Measurements from ENCODE around the gene IL3.

The IL3 gene

DNA sequence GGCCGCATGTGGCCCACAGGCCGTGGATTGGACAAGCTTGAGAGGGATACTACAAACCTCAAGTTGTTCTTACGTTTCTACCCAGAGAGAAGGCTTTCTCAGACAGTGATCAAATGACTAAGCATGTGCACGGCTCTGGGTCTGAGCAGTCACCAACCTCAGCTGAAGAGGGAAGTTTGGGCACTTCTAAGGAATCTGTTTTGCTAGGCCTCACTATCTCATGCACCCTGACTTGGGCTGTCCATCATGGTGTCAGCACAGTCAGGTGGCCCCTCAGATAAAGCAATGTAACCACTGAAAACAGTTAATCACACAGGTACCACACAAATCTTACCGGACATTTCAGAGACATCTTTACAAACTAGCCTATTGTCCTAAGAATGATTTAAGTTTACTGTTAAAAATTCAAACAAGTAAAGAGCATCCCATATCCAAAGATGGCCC lies 37.7 kb downstream of the IL3 start:
- TF ChIP-seq, protein P1, sequence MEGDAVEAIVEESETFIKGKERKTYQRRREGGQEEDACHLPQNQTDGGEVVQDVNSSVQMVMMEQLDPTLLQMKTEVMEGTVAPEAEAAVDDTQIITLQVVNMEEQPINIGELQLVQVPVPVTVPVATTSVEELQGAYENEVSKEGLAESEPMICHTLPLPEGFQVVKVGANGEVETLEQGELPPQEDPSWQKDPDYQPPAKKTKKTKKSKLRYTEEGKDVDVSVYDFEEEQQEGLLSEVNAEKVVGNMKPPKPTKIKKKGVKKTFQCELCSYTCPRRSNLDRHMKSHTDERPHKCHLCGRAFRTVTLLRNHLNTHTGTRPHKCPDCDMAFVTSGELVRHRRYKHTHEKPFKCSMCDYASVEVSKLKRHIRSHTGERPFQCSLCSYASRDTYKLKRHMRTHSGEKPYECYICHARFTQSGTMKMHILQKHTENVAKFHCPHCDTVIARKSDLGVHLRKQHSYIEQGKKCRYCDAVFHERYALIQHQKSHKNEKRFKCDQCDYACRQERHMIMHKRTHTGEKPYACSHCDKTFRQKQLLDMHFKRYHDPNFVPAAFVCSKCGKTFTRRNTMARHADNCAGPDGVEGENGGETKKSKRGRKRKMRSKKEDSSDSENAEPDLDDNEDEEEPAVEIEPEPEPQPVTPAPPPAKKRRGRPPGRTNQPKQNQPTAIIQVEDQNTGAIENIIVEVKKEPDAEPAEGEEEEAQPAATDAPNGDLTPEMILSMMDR (IDR thresholded peaks at IDR 0.05; ENCODE audit: low read depth, low read length): no peak
- no peak overlapping the region for H3K4me3 ChIP-seq (ENCODE audit: low read depth, low read length)

DNA sequence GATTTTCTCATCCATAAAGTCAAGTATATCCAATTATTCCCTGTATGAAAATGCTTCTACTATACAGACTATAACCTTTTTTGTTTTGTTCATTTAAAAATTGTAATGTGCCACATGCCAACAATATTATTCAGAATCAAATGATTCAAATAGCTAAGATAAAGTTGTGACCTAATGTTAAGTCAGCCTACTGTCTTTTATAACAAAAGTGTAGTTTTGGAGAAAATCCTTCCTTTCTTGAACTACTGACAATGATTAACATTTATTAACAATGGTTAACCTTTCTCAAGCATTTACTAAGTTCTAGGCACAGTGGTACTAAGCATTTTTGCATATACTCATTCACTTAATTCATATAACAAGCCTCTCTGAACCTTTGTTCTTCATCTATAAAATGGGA lies 38.2 kb downstream of the IL3 start:
- H3K4me3 ChIP-seq (ENCODE audit: low read depth, low read length): no peak overlapping the region
- TF ChIP-seq, protein P1 (IDR thresholded peaks at IDR 0.05; ENCODE audit: low read depth, low read length): no peak

DNA sequence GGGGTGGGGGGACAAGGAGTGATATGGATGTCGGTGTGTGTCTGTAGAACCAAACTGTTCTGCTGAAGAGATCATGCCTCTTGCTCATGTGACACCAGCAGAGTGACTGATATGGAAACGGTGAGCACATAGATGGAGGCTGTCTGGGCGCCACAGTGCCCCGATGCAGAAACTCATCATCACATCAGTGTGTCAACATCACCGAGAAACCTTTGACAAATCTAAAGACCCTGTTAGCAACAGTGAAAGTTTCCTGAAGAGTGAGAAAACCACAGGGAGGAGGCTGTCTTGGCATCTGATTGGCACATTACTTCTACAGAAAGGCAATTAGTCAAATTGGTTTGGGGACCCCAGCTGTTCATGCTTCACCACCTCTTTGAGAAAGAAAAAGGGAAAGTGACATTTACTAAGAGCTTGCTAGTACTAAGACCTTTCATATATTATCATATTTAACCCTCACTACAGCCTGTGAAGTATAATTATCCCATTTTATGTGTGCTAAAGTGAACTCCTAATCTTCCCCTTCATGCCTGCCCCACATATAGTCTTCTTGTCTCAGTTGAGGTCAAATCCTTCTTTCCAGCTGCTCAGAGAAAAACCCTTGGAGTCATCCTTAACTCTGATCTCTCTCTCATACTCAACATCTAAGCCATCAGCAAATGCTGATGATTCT lies 38.8 kb downstream of the IL3 start:
- TF ChIP-seq, protein P1 (IDR thresholded peaks at IDR 0.05; ENCODE audit: low read depth, low read length): no peak
- no peak overlapping the region for H3K4me3 ChIP-seq (ENCODE audit: low read depth, low read length)

DNA sequence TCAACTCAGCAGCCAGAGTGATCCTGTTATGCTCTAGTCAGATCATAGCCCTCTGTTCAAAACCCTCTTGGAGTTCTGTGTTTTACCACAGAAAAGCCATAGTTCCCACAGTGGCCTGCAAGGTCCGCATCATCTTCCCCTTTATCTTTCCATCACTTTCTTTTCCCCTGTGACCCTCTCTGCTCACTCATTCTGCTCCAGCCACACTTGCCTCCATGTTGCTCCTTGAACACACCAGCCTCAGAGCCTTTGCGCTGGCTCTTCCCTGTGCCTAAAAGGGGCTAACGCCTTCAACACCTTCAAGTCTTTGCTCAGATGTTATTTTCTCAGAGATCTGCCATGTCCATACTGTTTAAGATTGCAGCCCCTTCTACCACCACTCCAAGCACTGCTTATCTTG lies 39.5 kb downstream of the IL3 start:
- no peak overlapping the region for H3K4me3 ChIP-seq (ENCODE audit: low read depth, low read length)
- TF ChIP-seq, protein P1 (IDR thresholded peaks at IDR 0.05; ENCODE audit: low read depth, low read length): no peak

DNA sequence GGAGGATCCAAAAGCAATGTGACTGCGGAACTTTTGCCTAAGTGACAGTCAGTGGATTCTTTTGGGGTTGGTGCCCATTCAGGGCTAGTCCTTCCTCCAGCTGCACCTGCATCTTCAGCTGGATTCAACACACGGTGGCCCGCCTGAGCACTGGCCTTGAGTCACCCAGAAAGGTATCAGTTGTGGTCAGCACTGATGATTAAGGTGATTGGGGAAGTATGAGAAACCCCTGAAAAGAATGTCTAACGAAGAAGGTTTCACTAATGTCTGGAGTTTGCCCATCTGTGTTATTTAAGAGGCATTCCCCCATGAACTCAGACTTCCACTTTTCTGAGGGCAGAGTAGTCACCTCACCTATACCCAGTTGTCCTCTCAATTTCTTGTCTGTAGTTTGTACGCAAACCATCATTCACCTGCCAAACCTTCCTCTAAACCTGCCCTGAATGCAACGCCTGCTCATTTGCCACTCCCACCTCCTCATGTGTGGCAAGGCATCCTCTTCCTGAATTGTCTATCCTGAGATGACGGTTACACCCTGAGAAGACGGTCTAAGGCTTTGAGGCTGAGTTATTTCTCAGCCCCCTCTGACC lies 40.3 kb downstream of the IL3 start:
- H3K4me3 ChIP-seq (ENCODE audit: low read depth, low read length): no peak overlapping the region
- TF ChIP-seq, protein P1 (IDR thresholded peaks at IDR 0.05; ENCODE audit: low read depth, low read length): no peak

DNA sequence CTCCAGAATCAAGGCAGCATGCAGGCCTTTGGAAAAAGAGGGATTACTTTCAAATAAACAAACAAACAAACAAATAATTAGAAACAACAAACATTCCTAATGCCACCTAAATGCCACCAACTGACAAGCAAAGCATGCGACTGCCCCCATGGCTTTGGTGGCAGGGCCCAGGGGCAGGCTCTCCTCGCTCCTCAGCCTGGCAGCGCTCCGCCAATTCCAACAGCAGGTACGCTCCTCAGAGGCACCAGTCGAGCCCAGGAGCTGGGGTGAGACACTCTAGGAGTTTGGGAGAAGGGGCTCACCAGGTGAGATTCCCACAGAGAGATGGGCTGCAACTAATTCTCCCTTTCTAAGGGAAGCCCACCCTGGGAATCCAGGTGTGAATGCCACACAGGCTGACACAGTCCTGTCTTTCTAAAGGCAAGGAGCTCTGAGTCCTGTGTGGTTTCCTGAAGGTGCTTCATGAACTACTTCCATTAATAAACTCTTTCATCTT lies 41.0 kb downstream of the IL3 start:
- TF ChIP-seq, protein P1 (IDR thresholded peaks at IDR 0.05; ENCODE audit: low read depth, low read length): no peak

DNA sequence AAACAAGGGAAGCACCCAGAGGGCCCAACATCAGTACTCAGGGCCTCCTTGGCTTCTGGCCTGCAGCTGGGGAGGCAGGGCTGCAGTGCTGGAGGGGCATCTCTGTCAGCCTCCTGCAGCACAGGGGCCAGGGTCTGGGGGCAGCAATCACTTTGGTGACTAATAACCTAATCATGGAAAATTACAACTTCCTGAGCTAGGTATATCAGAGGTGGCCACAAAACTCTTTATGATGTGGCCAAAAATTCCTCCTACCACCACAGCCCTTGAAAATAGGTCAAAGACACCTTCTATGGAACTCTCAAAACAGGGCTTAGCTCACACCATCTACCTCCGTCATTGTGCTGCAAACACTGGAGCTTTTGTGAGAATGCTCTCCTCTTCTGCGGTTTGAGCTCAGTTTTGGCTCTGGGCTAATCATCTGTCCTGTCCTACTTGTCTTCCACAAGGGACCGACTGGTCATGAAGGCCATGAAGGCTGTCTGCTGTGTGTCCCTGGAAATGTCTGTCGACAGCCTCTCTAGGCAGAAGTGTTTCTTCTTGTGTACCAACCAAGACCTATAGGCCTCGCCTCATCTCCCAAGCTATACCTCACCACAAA lies 41.7 kb downstream of the IL3 start:
- TF ChIP-seq, protein P1 (IDR thresholded peaks at IDR 0.05; ENCODE audit: low read depth, low read length): no peak

More for the DNA sequence above, 41.0 kb downstream of the IL3 start:
- H3K4me3 ChIP-seq (ENCODE audit: low read depth, low read length): no peak overlapping the region

More for the DNA sequence above, 41.7 kb downstream of the IL3 start:
- H3K4me3 ChIP-seq (ENCODE audit: low read depth, low read length): no peak overlapping the region
